Neural progenitor cell (in vitro differentiated cells): ENCODE measurements around the gene HMGN1. TPM values are rescaled to one million over a fixed set of nuclear protein-coding genes. Genes with fewer than 3 reads are reported as not detected.
A peak's percentile ranks its signal among the peaks of the same experiment; 100 is the strongest.

ENCODE experiments used
- DNase-seq: peaks from one replicate; pipeline ENCODE4 v3.0.0-alpha.2; 2016; ENCODE audit warnings: low spot score
- H2AFZ ChIP-seq: fragments of 200-600 bp; sonication (generic); replicated peaks from 2 replicates; pipeline ENCODE4 v1.6.1; 2016; ENCODE audit warnings: antibody characterized with exemption
- H3F3A ChIP-seq: fragments of 200-600 bp; sonication (generic); 2 replicates; pipeline ENCODE4 v1.6.1; 2016; ENCODE audit warnings: antibody characterized with exemption, low read depth
- H3K27ac ChIP-seq: fragments of 200-600 bp; sonication (generic); 2 replicates; pipeline ENCODE4 v1.5.1; 2016; ENCODE audit warnings: mild to moderate bottlenecking
- H3K27me3 ChIP-seq: fragments of 200-600 bp; sonication (generic); 2 replicates; pipeline ENCODE4 v1.6.1; 2016; ENCODE audit warnings: mild to moderate bottlenecking, moderate library complexity
- H3K36me3 ChIP-seq: fragments of 200-600 bp; sonication (generic); 2 replicates; pipeline ENCODE4 v1.5.1; 2016
- H3K4me1 ChIP-seq: fragments of 200-600 bp; sonication (generic); 2 replicates; pipeline ENCODE4 v1.6.1; 2016; ENCODE audit warnings: mixed run types
- H3K4me2 ChIP-seq: fragments of 200-600 bp; sonication (generic); 2 replicates; pipeline ENCODE4 v1.6.1; 2016
- H3K4me3 ChIP-seq: fragments of 200-600 bp; sonication (generic); 2 replicates; pipeline ENCODE4 v1.5.1; 2016
- H3K79me2 ChIP-seq: fragments of 200-600 bp; sonication (generic); 2 replicates; pipeline ENCODE4 v1.6.1; 2016; ENCODE audit warnings: low read depth
- H3K9ac ChIP-seq: fragments of 200-600 bp; sonication (generic); 2 replicates; pipeline ENCODE4 v1.6.1; 2016
- H3K9me3 ChIP-seq: fragments of 200-600 bp; sonication (generic); 2 replicates; pipeline ENCODE4 v1.5.1; 2016; ENCODE audit warnings: low read depth
- H4K20me1 ChIP-seq: fragments of 200-600 bp; sonication (generic); 2 replicates; pipeline ENCODE4 v1.6.1; 2016; ENCODE audit warnings: low read depth
- H3K27ac Mint-ChIP-seq: 3 replicates; pipeline ENCODE4 v1.8.0; 2021; ENCODE audit warnings: mixed read lengths
- H3K27me3 Mint-ChIP-seq: 2 replicates; pipeline ENCODE4 v1.8.0; 2022; ENCODE audit warnings: low read depth, mild to moderate bottlenecking, inconsistent platforms, moderate library complexity, mixed read lengths; ENCODE audit not compliant: insufficient read depth
- H3K36me3 Mint-ChIP-seq: 3 replicates; pipeline ENCODE4 v1.8.0; 2021; ENCODE audit warnings: mixed read lengths
- H3K4me1 Mint-ChIP-seq: 3 replicates; pipeline ENCODE4 v1.8.0; 2021; ENCODE audit warnings: mixed read lengths
- H3K4me3 Mint-ChIP-seq: 3 replicates; pipeline ENCODE4 v1.8.0; 2021; ENCODE audit warnings: mild to moderate bottlenecking, moderate library complexity, mixed read lengths
- H3K9me3 Mint-ChIP-seq: 3 replicates; pipeline ENCODE4 v1.8.0; 2020; ENCODE audit warnings: mixed read lengths
- CTCF ChIP-seq: fragments of 200-600 bp; sonication (generic); IDR thresholded peaks from 2 replicates; pipeline ENCODE4 v1.5.1; 2017; ENCODE audit warnings: antibody characterized with exemption, mild to moderate bottlenecking
- EZH2 ChIP-seq: fragments of 200-600 bp; sonication (generic); IDR thresholded peaks from 2 replicates; pipeline ENCODE4 v1.6.1; 2017; ENCODE audit warnings: antibody characterized with exemption, mild to moderate bottlenecking, moderate library complexity
- EZH2phosphoT487 ChIP-seq: fragments of 200-600 bp; sonication (generic); IDR thresholded peaks from 2 replicates; pipeline ENCODE4 v1.6.1; 2017; ENCODE audit warnings: antibody characterized with exemption
- total RNA-seq: library from RNA; depleted of rRNA; stranded (reverse); fragments of >200 nt; gene quantifications from 2 replicates; pipeline ENCODE4 v1.2.3, GENCODE V29; 2015; ENCODE audit warnings: low replicate concordance

HMGN1 gene
- total RNA-seq, 1 donor from 2014 or later: 903 TPM

- peak overlapping the region; percentile 19 for H3K27ac Mint-ChIP-seq
- H3K4me3 Mint-ChIP-seq: no peak overlapping the region
- peaks cover 3% of the 10 kb centered on the region for H3K9me3 Mint-ChIP-seq
- Histone ChIP-seq H4K20me1 (no peaks in the 10 kb centered on the region), H3K36me3 (no peaks in the 10 kb centered on the region), H3K4me2 (no peak overlapping the region), H3K4me3 (no peak overlapping the region), H3K79me2 (no peaks in the 10 kb centered on the region), H3K9ac (no peak overlapping the region), H3K9me3 (no peaks in the 10 kb centered on the region), H3K27ac (no peak overlapping the region), H3K4me1 (no peaks in the 10 kb centered on the region), H3F3A (no peaks in the 10 kb centered on the region), H2AFZ (no peak overlapping the region), H3K27me3 (no peaks in the 10 kb centered on the region)
- no peaks in the 10 kb centered on the region for H3K36me3 Mint-ChIP-seq
- no peaks in the 10 kb centered on the region for H3K4me1 Mint-ChIP-seq
- no peak for DNase-seq
- H3K27me3 Mint-ChIP-seq: peaks cover 2% of the 10 kb centered on the region
- TF ChIP-seq EZH2phosphoT487 (no peak), CTCF (no peak)
Measured at GRCh38 chr21:39362733-39363132, 13.8 kb upstream of the HMGN1 start.

- H3K9ac ChIP-seq: no peak overlapping the region
- H3K4me1 Mint-ChIP-seq: no peaks in the 10 kb centered on the region
- no peak for DNase-seq
Measured at GRCh38 chr21:39359382-39359781, 10.5 kb upstream of the HMGN1 start.

GRCh38 chr21:39353295-39353694, 4.4 kb upstream of the HMGN1 start:
- no peak overlapping the region for H3K27ac Mint-ChIP-seq
- no peaks in the 10 kb centered on the region for H3K36me3 ChIP-seq
- no peaks in the 10 kb centered on the region for H3K9me3 ChIP-seq
- H3K79me2 ChIP-seq: peaks cover 1% of the 10 kb centered on the region
- H3K4me2 ChIP-seq: no peak overlapping the region
- TF ChIP-seq EZH2: no peak
- no peak for TF ChIP-seq CTCF
- TF ChIP-seq EZH2phosphoT487: no peak
- H3K9me3 Mint-ChIP-seq: peaks cover 8% of the 10 kb centered on the region
- no peak overlapping the region for H3K9ac ChIP-seq
- H3K4me3 ChIP-seq: no peak overlapping the region
- no peaks in the 10 kb centered on the region for H3K36me3 Mint-ChIP-seq
- no peak overlapping the region for H2AFZ ChIP-seq
- H3F3A ChIP-seq: peaks cover 14% of the 10 kb centered on the region
- no peaks in the 10 kb centered on the region for H3K27me3 ChIP-seq
- no peak overlapping the region for H3K4me3 Mint-ChIP-seq
- H3K27ac ChIP-seq: no peak overlapping the region
- no peaks in the 10 kb centered on the region for H3K4me1 ChIP-seq
- H3K4me1 Mint-ChIP-seq: peaks cover 6% of the 10 kb centered on the region
- DNase-seq: no peak
- peaks cover 2% of the 10 kb centered on the region for H3K27me3 Mint-ChIP-seq
- H4K20me1 ChIP-seq: peaks cover under 1% of the 10 kb centered on the region

More at GRCh38 chr21:39359382-39359781, 10.5 kb upstream of the HMGN1 start:
- no peaks in the 10 kb centered on the region for H4K20me1 ChIP-seq
- Mint-ChIP-seq H3K36me3 (no peaks in the 10 kb centered on the region), H3K4me3 (no peak overlapping the region), H3K9me3 (peaks cover 2% of the 10 kb centered on the region), H3K27ac (no peak overlapping the region), H3K27me3 (peaks cover 2% of the 10 kb centered on the region)
- no peak overlapping the region for H2AFZ ChIP-seq
- H3K4me3 ChIP-seq: no peak overlapping the region
- TF ChIP-seq EZH2phosphoT487 (no peak), EZH2 (no peak), CTCF (no peak)
- H3K27ac ChIP-seq: no peak overlapping the region
- no peak overlapping the region for H3K4me2 ChIP-seq
- H3K4me1 ChIP-seq: no peaks in the 10 kb centered on the region
- no peaks in the 10 kb centered on the region for H3F3A ChIP-seq
- no peaks in the 10 kb centered on the region for H3K79me2 ChIP-seq
- no peaks in the 10 kb centered on the region for H3K36me3 ChIP-seq
- H3K9me3 ChIP-seq: no peaks in the 10 kb centered on the region
- no peaks in the 10 kb centered on the region for H3K27me3 ChIP-seq
